H1 (cell line): ENCODE measurements around the gene HOXB9. TPM values are rescaled to one million over a fixed set of nuclear protein-coding genes. Genes with fewer than 3 reads are reported as not detected.

Source experiments
- CTCF ChIA-PET: fragments of 300-600 bp; sonication (Branson Sonifier 250); formaldehyde crosslinking; loops from one replicate; lab custom pipeline; 2021; ENCODE audit not compliant: partially characterized antibody; lab: Charles Lee
- POLR2A ChIA-PET: fragments of 300-600 bp; sonication (Branson Sonifier 250); formaldehyde crosslinking; loops from one replicate; lab custom pipeline; 2021; ENCODE audit warnings: inconsistent platforms; ENCODE audit not compliant: partially characterized antibody; lab: Charles Lee
- DNase-seq, 2 experiments: peaks; one replicate each; pipeline versions ENCODE4 v3.0.0 to v3.0.0-alpha.2; 2010 to 2022; ENCODE audit warnings: low spot score in 2 of 2, low read depth in 1 of 2, mixed read lengths in 1 of 2
- FAIRE-seq: peaks from 2 replicates; lab custom pipeline; 2011; peaks lifted over from hg19 to GRCh38; lab: Jason Lieb, UNC
- H2AFZ ChIP-seq: 2 replicates; pipeline ENCODE4 v1.8.1; 2012; ENCODE audit warnings: low read length, inconsistent platforms
- H2AK5ac ChIP-seq: 2 replicates; pipeline ENCODE4 v1.6.1; 2013; ENCODE audit warnings: low read depth, low read length
- H2BK120ac ChIP-seq: replicated peaks from 2 replicates; pipeline ENCODE3; 2013; ENCODE audit warnings: low read depth, low read length, inconsistent platforms
- H2BK12ac ChIP-seq: 2 replicates; pipeline ENCODE4 v1.6.1; 2013; ENCODE audit warnings: low read depth, low read length
- H2BK15ac ChIP-seq: 2 replicates; pipeline ENCODE4 v1.6.1; 2013; ENCODE audit warnings: low read length
- H2BK20ac ChIP-seq: 2 replicates; pipeline ENCODE4 v1.6.1; 2013; ENCODE audit warnings: low read length
- H2BK5ac ChIP-seq: 2 replicates; pipeline ENCODE4 v1.6.1; 2013; ENCODE audit warnings: low read depth, low read length
- H3K14ac ChIP-seq: 2 replicates; pipeline ENCODE4 v1.6.1; 2013; ENCODE audit warnings: inconsistent platforms; ENCODE audit not compliant: insufficient read length
- H3K18ac ChIP-seq: 2 replicates; pipeline ENCODE4 v1.6.1; 2013; ENCODE audit warnings: low read length; ENCODE audit errors: extremely low read depth
- H3K23ac ChIP-seq: 2 replicates; pipeline ENCODE4 v1.6.1; 2013; ENCODE audit warnings: inconsistent platforms; ENCODE audit not compliant: insufficient read length
- H3K23me2 ChIP-seq: 2 replicates; pipeline ENCODE4 v1.6.1; 2013; ENCODE audit warnings: low read depth, low read length
- H3K27ac ChIP-seq: 2 replicates; pipeline ENCODE4 v1.6.1; 2011; ENCODE audit warnings: low read depth, low read length, inconsistent platforms
- H3K27me3 ChIP-seq, 4 experiments: replicated peaks in 1 of 4; 1 replicate in 1 of 4; 2 replicates in 3 of 4; pipeline versions ENCODE4 v1.6.1 to v1.8.1; 2011 to 2013; ENCODE audit warnings: low read length in 3 of 4, mild to moderate bottlenecking in 3 of 4, inconsistent platforms in 2 of 4, mixed read lengths in 2 of 4, moderate library complexity in 1 of 4; ENCODE audit not compliant: control insufficient read depth in 3 of 4, insufficient read depth in 3 of 4; ENCODE audit errors: extremely low read depth in 1 of 4
- H3K36me3 ChIP-seq, 4 experiments: 2 replicates each; pipeline versions ENCODE4 v1.6.1 to v1.8.1; 2011 to 2013; ENCODE audit warnings: mild to moderate bottlenecking in 4 of 4, low read length in 3 of 4, moderate library complexity in 2 of 4, control low read depth in 1 of 4, inconsistent platforms in 1 of 4; ENCODE audit not compliant: insufficient read depth in 4 of 4, control insufficient read depth in 2 of 4
- H3K4ac ChIP-seq: replicated peaks from 2 replicates; pipeline ENCODE3; 2013; ENCODE audit warnings: low read length, low read depth, mixed read lengths, inconsistent platforms; ENCODE audit not compliant: insufficient read length
- H3K4me1 ChIP-seq, 4 experiments: replicated peaks in 1 of 4; 1 replicate in 1 of 4; 2 replicates in 3 of 4; pipeline versions ENCODE4 v1.6.1 to v1.8.1; 2011 to 2013; ENCODE audit warnings: low read length in 3 of 4, inconsistent platforms in 2 of 4, mixed read lengths in 1 of 4; ENCODE audit not compliant: insufficient read depth in 4 of 4, control insufficient read depth in 3 of 4
- H3K4me2 ChIP-seq, 2 experiments: 2 replicates each; pipeline versions ENCODE4 v1.6.1 to v1.8.1; 2011 to 2013; ENCODE audit warnings: low read depth in 2 of 2, low read length in 2 of 2, control low read depth in 1 of 2, inconsistent platforms in 1 of 2, mild to moderate bottlenecking in 1 of 2; ENCODE audit not compliant: insufficient read depth in 1 of 2
- H3K4me3 ChIP-seq, 4 experiments: fragments of 200-600, 300-600 bp in 1 of 4; sonication (generic), shearing (Covaris generic), sonication (Bioruptor Twin) in 1 of 4; 2 replicates each; pipeline versions ENCODE4 v1.5.1 to v1.8.1; 2011 to 2016; ENCODE audit warnings: low read length in 4 of 4, low read depth in 3 of 4, control low read depth in 2 of 4, inconsistent platforms in 2 of 4, mild to moderate bottlenecking in 2 of 4, mixed read lengths in 1 of 4, moderate library complexity in 1 of 4; ENCODE audit not compliant: insufficient read depth in 2 of 4; ENCODE audit errors: extremely low read depth in 1 of 4
- H3K56ac ChIP-seq: replicated peaks from 2 replicates; pipeline ENCODE3; 2013; ENCODE audit warnings: low read depth, mild to moderate bottlenecking, mixed read lengths, low read length, inconsistent platforms; ENCODE audit not compliant: insufficient read length
- H3K79me1 ChIP-seq: 2 replicates; pipeline ENCODE4 v1.6.1; 2013; ENCODE audit warnings: low read depth, low read length, control low read depth
- H3K79me2 ChIP-seq, 2 experiments: 2 replicates each; pipeline versions ENCODE4 v1.6.1 to v1.8.1; 2012 to 2013; ENCODE audit warnings: low read length in 2 of 2, mild to moderate bottlenecking in 2 of 2, inconsistent platforms in 1 of 2; ENCODE audit not compliant: insufficient read depth in 2 of 2, control insufficient read depth in 1 of 2
- H3K9ac ChIP-seq, 4 experiments: replicated peaks in 1 of 4; 1 replicate in 1 of 4; 2 replicates in 3 of 4; pipeline versions ENCODE4 v1.6.1 to v1.8.1; 2011 to 2013; ENCODE audit warnings: low read depth in 3 of 4, low read length in 3 of 4, control low read depth in 2 of 4, mild to moderate bottlenecking in 2 of 4, moderate library complexity in 2 of 4, inconsistent platforms in 1 of 4; ENCODE audit errors: extremely low read depth in 1 of 4
- H3K9me3 ChIP-seq, 2 experiments: 2 replicates each; pipeline versions ENCODE4 v1.6.1 to v1.8.1; 2012 to 2013; ENCODE audit warnings: mild to moderate bottlenecking in 2 of 2, moderate library complexity in 2 of 2, control low read depth in 1 of 2, inconsistent platforms in 1 of 2, low read depth in 1 of 2, low read length in 1 of 2, mixed read lengths in 1 of 2; ENCODE audit not compliant: insufficient read depth in 2 of 2
- H4K20me1 ChIP-seq, 2 experiments: replicated peaks in 1 of 2; 2 replicates each; pipeline versions ENCODE3 to v1.8.1; 2011 to 2013; ENCODE audit warnings: inconsistent platforms in 2 of 2, low read length in 2 of 2, mild to moderate bottlenecking in 1 of 2; ENCODE audit not compliant: insufficient read depth in 2 of 2, control insufficient read depth in 1 of 2
- H4K5ac ChIP-seq: 2 replicates; pipeline ENCODE4 v1.6.1; 2013; ENCODE audit warnings: low read length, low read depth, mixed read lengths, inconsistent platforms; ENCODE audit not compliant: insufficient read length
- H4K8ac ChIP-seq: 2 replicates; pipeline ENCODE4 v1.8.0; 2013; ENCODE audit warnings: mild to moderate bottlenecking, moderate library complexity, low read length, inconsistent platforms; ENCODE audit not compliant: insufficient read depth; ENCODE audit errors: extremely low read depth
- H4K91ac ChIP-seq: replicated peaks from 2 replicates; pipeline ENCODE3; 2013; ENCODE audit warnings: low read length, mixed read lengths, inconsistent platforms; ENCODE audit not compliant: insufficient read length
- E2F6 ChIP-seq: IDR thresholded peaks from 2 replicates; pipeline ENCODE4 v1.6.1; 2012; ENCODE audit warnings: inconsistent platforms
- POU5F1 ChIP-seq: IDR thresholded peaks from 2 replicates; pipeline ENCODE4 v1.6.1; 2011; ENCODE audit warnings: low read depth, mild to moderate bottlenecking, low read length, moderate library complexity
- RAD21 ChIP-seq, 2 experiments: IDR thresholded peaks in 1 of 2; conservative IDR thresholded peaks in 1 of 2; 2 replicates each; pipeline ENCODE4 v1.6.1; 2011; ENCODE audit warnings: low read depth in 2 of 2, low read length in 2 of 2, improper control_type of control experiment in 1 of 2, inconsistent platforms in 1 of 2, mild to moderate bottlenecking in 1 of 2, moderate library complexity in 1 of 2
- SP1 ChIP-seq: IDR thresholded peaks from 2 replicates; pipeline ENCODE4 v1.6.1; 2011; ENCODE audit warnings: low read depth, low read length
- SP4 ChIP-seq: IDR thresholded peaks from 2 replicates; pipeline ENCODE4 v1.6.1; 2012; ENCODE audit warnings: low read length, inconsistent platforms
- WGBS, 2 experiments: shearing (Covaris generic) in 1 of 2; methylation state at CpG; one replicate each; pipeline versions ENCODE4 v1.1.6 to v1.1.7; 2013 to 2015; ENCODE audit warnings: low lambda C conversion rate in 2 of 2, mixed read lengths in 2 of 2, inconsistent platforms in 1 of 2, low coverage in 1 of 2, missing lambda C conversion rate in 1 of 2; ENCODE audit not compliant: insufficient replicate concordance in 2 of 2, insufficient coverage in 1 of 2, insufficient read length in 1 of 2; ENCODE audit errors: extremely low coverage in 1 of 2, missing lambda C conversion rate in 1 of 2; 5-methylcytosine and 5-hydroxymethylcytosine counted together
- polyA plus RNA-seq, 7 experiments: library from polyadenylated mRNA; depleted of rRNA in 3 of 7; stranded (reverse) in 5 of 7; unstranded in 2 of 7; fragments of >200 nt in 5 of 7; fragments of 200-250 nt in 2 of 7; gene quantifications; 1 replicate in 5 of 7; 2 replicates in 1 of 7; 4 replicates in 1 of 7; pipeline versions ENCODE4 v1.2.1 to v1.2.3, GENCODE V29; 2011 to 2013; ENCODE audit warnings: missing spikeins in 2 of 7, mixed read lengths in 2 of 7
- total RNA-seq: library from RNA; stranded (reverse); fragmentation: NEBNext Ultra II Directional; extraction: Animal tissue kit (Norgen Biotek cat#: 25700); gene quantifications from 2 replicates; pipeline ENCODE4 v1.2.1, GENCODE V29; 2021
- TF ChIP-seq, protein P1 (sequence below): IDR thresholded peaks from 2 replicates; pipeline ENCODE4 v1.6.1; 2012; ENCODE audit warnings: inconsistent platforms
- TF ChIP-seq, protein P2 (sequence below): IDR thresholded peaks from 2 replicates; pipeline ENCODE4 v1.6.1; 2012; ENCODE audit warnings: low read length, inconsistent platforms

HOXB9 gene
- total and polyA plus RNA-seq, 2 of the 8 experiments (the other 6 are each of a cell fraction or from before 2014, with no cell fraction given), result not detected

GRCh38 chr17:48596735-48597527 lies 29.2 kb downstream of the HOXB9 start:
- ChIA-PET POLR2A (interaction anchor here (1.0 kb wide), 1 partner anchor 19 kb away, joined by 3 read pairs; no protein-coding TSS in a partner anchor), CTCF (interaction anchor here (0.6 to 7.0 kb wide), 6 partner anchors 9 to 48 kb away, joined by 3 to 53 read pairs (median 4); no protein-coding TSS in a partner anchor)
- H3K18ac ChIP-seq, result no peak overlapping the region; the same call in 1 of the 2 replicates
- H3K4me1 ChIP-seq, result peaks cover 0 to 12% (median 6%) of the 10 kb centered on the region in 4 experiments; a peak in 5 of 7 replicates
- H4K91ac ChIP-seq, result no peak overlapping the region
- no peak overlapping the region for H3K56ac ChIP-seq
- H3K23me2 ChIP-seq, result no peaks in the 10 kb centered on the region; the same call in 1 of the 2 replicates
- H3K4ac ChIP-seq, result no peak overlapping the region
- 0 out of 8 replicates have a peak overlapping the region, but pooled peaks of 1 of the 4 experiments have one; percentile 29 for H3K4me3 ChIP-seq
- no peak overlapping the region for H4K5ac ChIP-seq
- no peak overlapping the region for H2BK5ac ChIP-seq
- WGBS, 2 experiments, result 19% methylated on average over 18 of the region's 26 CpGs; no CpG with 5 or more reads in 1 of the 2 experiments
- H2BK15ac ChIP-seq, result no peak overlapping the region
- no peaks in the 10 kb centered on the region; a peak in 1 of 4 replicates for H3K9me3 ChIP-seq
- H3K27ac ChIP-seq, result no peak overlapping the region
- H2AFZ ChIP-seq, result no peak overlapping the region
- DNase-seq (no peak), FAIRE-seq (no peak)
- no peak overlapping the region for H3K9ac ChIP-seq
- peaks cover 41 to 58% of the 10 kb centered on the region in 2 experiments for H4K20me1 ChIP-seq
- H2BK12ac ChIP-seq, result no peak overlapping the region
- H2AK5ac ChIP-seq, result 0 out of 2 replicates have a peak overlapping the region, but pooled peaks have one; percentile 6
- H3K4me2 ChIP-seq, result peak overlapping the region; percentile 19 to 21; a peak in 1 of 4 replicates
- no peaks in the 10 kb centered on the region for H3K79me2 ChIP-seq
- no peak overlapping the region for H4K8ac ChIP-seq
- no peaks in the 10 kb centered on the region; a peak in 1 of 8 replicates for H3K36me3 ChIP-seq
- no peak overlapping the region for H2BK20ac ChIP-seq
- H3K79me1 ChIP-seq, result no peaks in the 10 kb centered on the region
- no peak overlapping the region for H2BK120ac ChIP-seq
- H3K14ac ChIP-seq, result no peak overlapping the region
- no peak overlapping the region for H3K23ac ChIP-seq
- H3K27me3 ChIP-seq, result peaks cover 96 to 100% (median 99%) of the 10 kb centered on the region in 4 experiments
- TF ChIP-seq RAD21 (IDR thresholded peaks at IDR 0.05 in 1 of 2, conservative IDR thresholded peaks at IDR 0.05 in 1 of 2; ENCODE audit: low read depth in 2 of 2, low read length in 2 of 2), result peak in 1 of 2 experiments; percentile 18; a peak in 1 of 4 replicates
- TF ChIP-seq POU5F1, result no peak
- TF ChIP-seq, protein P1, sequence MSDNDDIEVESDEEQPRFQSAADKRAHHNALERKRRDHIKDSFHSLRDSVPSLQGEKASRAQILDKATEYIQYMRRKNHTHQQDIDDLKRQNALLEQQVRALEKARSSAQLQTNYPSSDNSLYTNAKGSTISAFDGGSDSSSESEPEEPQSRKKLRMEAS, result no peak
- TF ChIP-seq SP4, result no peak
- no peak for TF ChIP-seq SP1
- TF ChIP-seq, protein P2, sequence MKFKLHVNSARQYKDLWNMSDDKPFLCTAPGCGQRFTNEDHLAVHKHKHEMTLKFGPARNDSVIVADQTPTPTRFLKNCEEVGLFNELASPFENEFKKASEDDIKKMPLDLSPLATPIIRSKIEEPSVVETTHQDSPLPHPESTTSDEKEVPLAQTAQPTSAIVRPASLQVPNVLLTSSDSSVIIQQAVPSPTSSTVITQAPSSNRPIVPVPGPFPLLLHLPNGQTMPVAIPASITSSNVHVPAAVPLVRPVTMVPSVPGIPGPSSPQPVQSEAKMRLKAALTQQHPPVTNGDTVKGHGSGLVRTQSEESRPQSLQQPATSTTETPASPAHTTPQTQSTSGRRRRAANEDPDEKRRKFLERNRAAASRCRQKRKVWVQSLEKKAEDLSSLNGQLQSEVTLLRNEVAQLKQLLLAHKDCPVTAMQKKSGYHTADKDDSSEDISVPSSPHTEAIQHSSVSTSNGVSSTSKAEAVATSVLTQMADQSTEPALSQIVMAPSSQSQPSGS, result no peak
- TF ChIP-seq E2F6, result peak; percentile 21; the same call in 1 of the 2 replicates
